H1 (cell line): ENCODE measurements around the gene PLEKHM3. TPM values are rescaled to one million over a fixed set of nuclear protein-coding genes. Genes with fewer than 3 reads are reported as not detected.

Experiments
- CTCF ChIA-PET: fragments of 300-600 bp; sonication (Branson Sonifier 250); formaldehyde crosslinking; loops from one replicate; lab custom pipeline; 2021; ENCODE audit not compliant: partially characterized antibody; lab: Charles Lee
- POLR2A ChIA-PET: fragments of 300-600 bp; sonication (Branson Sonifier 250); formaldehyde crosslinking; loops from one replicate; lab custom pipeline; 2021; ENCODE audit warnings: inconsistent platforms; ENCODE audit not compliant: partially characterized antibody; lab: Charles Lee
- DNase-seq, 2 experiments: peaks; one replicate each; pipeline versions ENCODE4 v3.0.0 to v3.0.0-alpha.2; 2010 to 2022; ENCODE audit warnings: low spot score in 2 of 2, low read depth in 1 of 2, mixed read lengths in 1 of 2
- FAIRE-seq: peaks from 2 replicates; lab custom pipeline; 2011; peaks lifted over from hg19 to GRCh38; lab: Jason Lieb, UNC
- H2AFZ ChIP-seq: 2 replicates; pipeline ENCODE4 v1.8.1; 2012; ENCODE audit warnings: low read length, inconsistent platforms
- H2AK5ac ChIP-seq: 2 replicates; pipeline ENCODE4 v1.6.1; 2013; ENCODE audit warnings: low read depth, low read length
- H2BK120ac ChIP-seq: replicated peaks from 2 replicates; pipeline ENCODE3; 2013; ENCODE audit warnings: low read depth, low read length, inconsistent platforms
- H2BK12ac ChIP-seq: 2 replicates; pipeline ENCODE4 v1.6.1; 2013; ENCODE audit warnings: low read depth, low read length
- H2BK15ac ChIP-seq: 2 replicates; pipeline ENCODE4 v1.6.1; 2013; ENCODE audit warnings: low read length
- H2BK20ac ChIP-seq: 2 replicates; pipeline ENCODE4 v1.6.1; 2013; ENCODE audit warnings: low read length
- H2BK5ac ChIP-seq: 2 replicates; pipeline ENCODE4 v1.6.1; 2013; ENCODE audit warnings: low read depth, low read length
- H3K14ac ChIP-seq: 2 replicates; pipeline ENCODE4 v1.6.1; 2013; ENCODE audit warnings: inconsistent platforms; ENCODE audit not compliant: insufficient read length
- H3K18ac ChIP-seq: 2 replicates; pipeline ENCODE4 v1.6.1; 2013; ENCODE audit warnings: low read length; ENCODE audit errors: extremely low read depth
- H3K23ac ChIP-seq: 2 replicates; pipeline ENCODE4 v1.6.1; 2013; ENCODE audit warnings: inconsistent platforms; ENCODE audit not compliant: insufficient read length
- H3K23me2 ChIP-seq: 2 replicates; pipeline ENCODE4 v1.6.1; 2013; ENCODE audit warnings: low read depth, low read length
- H3K27ac ChIP-seq: 2 replicates; pipeline ENCODE4 v1.6.1; 2011; ENCODE audit warnings: low read depth, low read length, inconsistent platforms
- H3K27me3 ChIP-seq, 4 experiments: replicated peaks in 1 of 4; 1 replicate in 1 of 4; 2 replicates in 3 of 4; pipeline versions ENCODE4 v1.6.1 to v1.8.1; 2011 to 2013; ENCODE audit warnings: low read length in 3 of 4, mild to moderate bottlenecking in 3 of 4, inconsistent platforms in 2 of 4, mixed read lengths in 2 of 4, moderate library complexity in 1 of 4; ENCODE audit not compliant: control insufficient read depth in 3 of 4, insufficient read depth in 3 of 4; ENCODE audit errors: extremely low read depth in 1 of 4
- H3K36me3 ChIP-seq, 4 experiments: 2 replicates each; pipeline versions ENCODE4 v1.6.1 to v1.8.1; 2011 to 2013; ENCODE audit warnings: mild to moderate bottlenecking in 4 of 4, low read length in 3 of 4, moderate library complexity in 2 of 4, control low read depth in 1 of 4, inconsistent platforms in 1 of 4; ENCODE audit not compliant: insufficient read depth in 4 of 4, control insufficient read depth in 2 of 4
- H3K4ac ChIP-seq: replicated peaks from 2 replicates; pipeline ENCODE3; 2013; ENCODE audit warnings: low read length, low read depth, mixed read lengths, inconsistent platforms; ENCODE audit not compliant: insufficient read length
- H3K4me1 ChIP-seq, 4 experiments: replicated peaks in 1 of 4; 1 replicate in 1 of 4; 2 replicates in 3 of 4; pipeline versions ENCODE4 v1.6.1 to v1.8.1; 2011 to 2013; ENCODE audit warnings: low read length in 3 of 4, inconsistent platforms in 2 of 4, mixed read lengths in 1 of 4; ENCODE audit not compliant: insufficient read depth in 4 of 4, control insufficient read depth in 3 of 4
- H3K4me2 ChIP-seq, 2 experiments: 2 replicates each; pipeline versions ENCODE4 v1.6.1 to v1.8.1; 2011 to 2013; ENCODE audit warnings: low read depth in 2 of 2, low read length in 2 of 2, control low read depth in 1 of 2, inconsistent platforms in 1 of 2, mild to moderate bottlenecking in 1 of 2; ENCODE audit not compliant: insufficient read depth in 1 of 2
- H3K4me3 ChIP-seq, 4 experiments: fragments of 200-600, 300-600 bp in 1 of 4; sonication (generic), shearing (Covaris generic), sonication (Bioruptor Twin) in 1 of 4; 2 replicates each; pipeline versions ENCODE4 v1.5.1 to v1.8.1; 2011 to 2016; ENCODE audit warnings: low read length in 4 of 4, low read depth in 3 of 4, control low read depth in 2 of 4, inconsistent platforms in 2 of 4, mild to moderate bottlenecking in 2 of 4, mixed read lengths in 1 of 4, moderate library complexity in 1 of 4; ENCODE audit not compliant: insufficient read depth in 2 of 4; ENCODE audit errors: extremely low read depth in 1 of 4
- H3K56ac ChIP-seq: replicated peaks from 2 replicates; pipeline ENCODE3; 2013; ENCODE audit warnings: low read depth, mild to moderate bottlenecking, mixed read lengths, low read length, inconsistent platforms; ENCODE audit not compliant: insufficient read length
- H3K79me1 ChIP-seq: 2 replicates; pipeline ENCODE4 v1.6.1; 2013; ENCODE audit warnings: low read depth, low read length, control low read depth
- H3K79me2 ChIP-seq, 2 experiments: 2 replicates each; pipeline versions ENCODE4 v1.6.1 to v1.8.1; 2012 to 2013; ENCODE audit warnings: low read length in 2 of 2, mild to moderate bottlenecking in 2 of 2, inconsistent platforms in 1 of 2; ENCODE audit not compliant: insufficient read depth in 2 of 2, control insufficient read depth in 1 of 2
- H3K9ac ChIP-seq, 4 experiments: replicated peaks in 1 of 4; 1 replicate in 1 of 4; 2 replicates in 3 of 4; pipeline versions ENCODE4 v1.6.1 to v1.8.1; 2011 to 2013; ENCODE audit warnings: low read depth in 3 of 4, low read length in 3 of 4, control low read depth in 2 of 4, mild to moderate bottlenecking in 2 of 4, moderate library complexity in 2 of 4, inconsistent platforms in 1 of 4; ENCODE audit errors: extremely low read depth in 1 of 4
- H3K9me3 ChIP-seq, 2 experiments: 2 replicates each; pipeline versions ENCODE4 v1.6.1 to v1.8.1; 2012 to 2013; ENCODE audit warnings: mild to moderate bottlenecking in 2 of 2, moderate library complexity in 2 of 2, control low read depth in 1 of 2, inconsistent platforms in 1 of 2, low read depth in 1 of 2, low read length in 1 of 2, mixed read lengths in 1 of 2; ENCODE audit not compliant: insufficient read depth in 2 of 2
- H4K20me1 ChIP-seq, 2 experiments: replicated peaks in 1 of 2; 2 replicates each; pipeline versions ENCODE3 to v1.8.1; 2011 to 2013; ENCODE audit warnings: inconsistent platforms in 2 of 2, low read length in 2 of 2, mild to moderate bottlenecking in 1 of 2; ENCODE audit not compliant: insufficient read depth in 2 of 2, control insufficient read depth in 1 of 2
- H4K5ac ChIP-seq: 2 replicates; pipeline ENCODE4 v1.6.1; 2013; ENCODE audit warnings: low read length, low read depth, mixed read lengths, inconsistent platforms; ENCODE audit not compliant: insufficient read length
- H4K8ac ChIP-seq: 2 replicates; pipeline ENCODE4 v1.8.0; 2013; ENCODE audit warnings: mild to moderate bottlenecking, moderate library complexity, low read length, inconsistent platforms; ENCODE audit not compliant: insufficient read depth; ENCODE audit errors: extremely low read depth
- H4K91ac ChIP-seq: replicated peaks from 2 replicates; pipeline ENCODE3; 2013; ENCODE audit warnings: low read length, mixed read lengths, inconsistent platforms; ENCODE audit not compliant: insufficient read length
- CBX5 ChIP-seq: fragments of 300-800, 300-1000 bp; sonication (generic); IDR thresholded peaks from 2 replicates; pipeline ENCODE4 v1.7.1; 2016; ENCODE audit warnings: antibody characterized with exemption, low read length, low read depth
- RFX5 ChIP-seq: IDR thresholded peaks from 2 replicates; pipeline ENCODE4 v1.6.1; 2011; ENCODE audit warnings: low read depth, low read length, improper control_type of control experiment, borderline replicate concordance
- SIN3A ChIP-seq, 2 experiments: IDR thresholded peaks in 1 of 2; conservative IDR thresholded peaks in 1 of 2; 2 replicates each; pipeline ENCODE4 v1.6.1; 2011 to 2012; ENCODE audit warnings: low read length in 2 of 2, improper control_type of control experiment in 1 of 2, low read depth in 1 of 2, mild to moderate bottlenecking in 1 of 2
- SP2 ChIP-seq: IDR thresholded peaks from 2 replicates; pipeline ENCODE4 v1.6.1; 2012; ENCODE audit warnings: mild to moderate bottlenecking, low read length, inconsistent platforms
- SP4 ChIP-seq: IDR thresholded peaks from 2 replicates; pipeline ENCODE4 v1.6.1; 2012; ENCODE audit warnings: low read length, inconsistent platforms
- TEAD4 ChIP-seq: IDR thresholded peaks from 2 replicates; pipeline ENCODE4 v1.6.1; 2012; ENCODE audit warnings: low read depth, low read length, inconsistent platforms, mixed read lengths
- ZNF274 ChIP-seq: IDR thresholded peaks from 2 replicates; pipeline ENCODE4 v1.7.0; 2012; ENCODE audit warnings: low read length, borderline replicate concordance; ENCODE audit errors: extremely low read depth
- WGBS, 2 experiments: shearing (Covaris generic) in 1 of 2; methylation state at CpG; one replicate each; pipeline versions ENCODE4 v1.1.6 to v1.1.7; 2013 to 2015; ENCODE audit warnings: low lambda C conversion rate in 2 of 2, mixed read lengths in 2 of 2, inconsistent platforms in 1 of 2, low coverage in 1 of 2, missing lambda C conversion rate in 1 of 2; ENCODE audit not compliant: insufficient replicate concordance in 2 of 2, insufficient coverage in 1 of 2, insufficient read length in 1 of 2; ENCODE audit errors: extremely low coverage in 1 of 2, missing lambda C conversion rate in 1 of 2; 5-methylcytosine and 5-hydroxymethylcytosine counted together
- polyA plus RNA-seq, 7 experiments: library from polyadenylated mRNA; depleted of rRNA in 3 of 7; stranded (reverse) in 5 of 7; unstranded in 2 of 7; fragments of >200 nt in 5 of 7; fragments of 200-250 nt in 2 of 7; gene quantifications; 1 replicate in 5 of 7; 2 replicates in 1 of 7; 4 replicates in 1 of 7; pipeline versions ENCODE4 v1.2.1 to v1.2.3, GENCODE V29; 2011 to 2013; ENCODE audit warnings: missing spikeins in 2 of 7, mixed read lengths in 2 of 7
- total RNA-seq: library from RNA; stranded (reverse); fragmentation: NEBNext Ultra II Directional; extraction: Animal tissue kit (Norgen Biotek cat#: 25700); gene quantifications from 2 replicates; pipeline ENCODE4 v1.2.1, GENCODE V29; 2021

The PLEKHM3 gene
- total and polyA plus RNA-seq, 2 of the 8 experiments (the other 6 are each of a cell fraction or from before 2014, with no cell fraction given): 2.3 to 5.8 TPM

DNA sequence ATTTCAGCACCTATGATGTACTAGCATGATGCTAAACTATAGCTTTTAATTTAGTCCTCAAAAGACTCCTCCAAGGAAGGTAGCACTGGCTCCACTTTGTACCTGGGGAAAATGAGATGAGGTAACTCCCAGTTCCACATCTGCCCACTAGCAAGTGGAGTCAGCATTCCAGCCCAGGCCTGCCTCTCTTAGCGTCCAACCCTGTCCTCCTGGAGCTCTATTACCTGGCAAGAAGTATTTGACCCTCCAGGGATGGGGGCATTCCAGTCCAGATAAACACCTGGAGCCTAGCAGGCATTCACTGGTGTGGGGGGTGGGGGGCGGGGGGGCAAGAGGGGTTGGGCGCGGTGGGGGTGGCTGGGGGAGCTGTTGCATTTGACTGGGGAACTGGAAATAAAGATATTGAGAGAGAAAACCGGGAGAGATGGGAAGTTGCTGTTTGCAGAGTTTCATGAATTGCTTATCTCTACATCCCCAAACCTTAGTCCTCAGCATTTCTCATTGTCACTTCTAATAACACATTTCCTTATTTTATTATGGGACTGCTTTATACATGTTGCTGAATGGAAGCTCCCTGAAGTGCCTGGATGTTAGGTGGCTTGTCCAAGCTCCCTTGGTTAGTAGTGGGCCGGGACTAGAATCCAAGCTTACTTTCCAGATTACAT is 233.6 kb downstream of the PLEKHM3 start:
- no peak overlapping the region for H4K8ac ChIP-seq
- H2BK120ac ChIP-seq: no peak overlapping the region
- H3K56ac ChIP-seq: no peak overlapping the region
- no peak overlapping the region for H3K4me2 ChIP-seq
- no peaks in the 10 kb centered on the region for H3K36me3 ChIP-seq
- peak overlapping the region; percentile 73 for H3K4ac ChIP-seq
- no peak overlapping the region for H2BK20ac ChIP-seq
- no peak overlapping the region for H3K23ac ChIP-seq
- H3K9ac ChIP-seq: no peak overlapping the region
- CTCF ChIA-PET: interaction anchor here (0.9 to 2.2 kb wide), 19 partner anchors 9 to 280 kb away, joined by 3 to 8 read pairs (median 4); no protein-coding TSS in a partner anchor
- 73% methylated on average over 6 of the region's 6 CpGs; no CpG with 5 or more reads in 1 of the 2 experiments for WGBS, 2 experiments
- no peak overlapping the region for H3K4me3 ChIP-seq
- POLR2A ChIA-PET: interaction anchor here (0.7 to 3.3 kb wide), 8 partner anchors 10 to 261 kb away, joined by 3 to 14 read pairs (median 4); partner anchors contain the start of gene FZD5
- no peak overlapping the region for H3K18ac ChIP-seq
- H2BK5ac ChIP-seq: no peak overlapping the region
- H3K79me2 ChIP-seq: no peaks in the 10 kb centered on the region
- H3K23me2 ChIP-seq: no peaks in the 10 kb centered on the region
- H3K9me3 ChIP-seq: no peaks in the 10 kb centered on the region
- H4K20me1 ChIP-seq: no peaks in the 10 kb centered on the region
- H2BK12ac ChIP-seq: no peak overlapping the region; the same call in 1 of the 2 replicates
- H3K14ac ChIP-seq: no peak overlapping the region
- peaks cover 2 to 7% (median 5%) of the 10 kb centered on the region in 4 experiments; a peak in 5 of 7 replicates for H3K4me1 ChIP-seq
- 0 out of 2 replicates have a peak overlapping the region, but pooled peaks have one; percentile 53 for H2AFZ ChIP-seq
- H2AK5ac ChIP-seq: no peak overlapping the region
- no peak overlapping the region for H4K5ac ChIP-seq
- FAIRE-seq (no peak), DNase-seq (no peak)
- H3K27me3 ChIP-seq: no peaks in the 10 kb centered on the region
- H2BK15ac ChIP-seq: no peak overlapping the region
- H4K91ac ChIP-seq: no peak overlapping the region
- TF ChIP-seq CBX5 (no peak), SP4 (no peak), SIN3A (conservative IDR thresholded peaks at IDR 0.05 in 1 of 2, IDR thresholded peaks at IDR 0.05 in 1 of 2; ENCODE audit: low read depth in 1 of 2, low read length in 2 of 2) (no peak), RFX5 (no peak), ZNF274 (no peak), SP2 (no peak), TEAD4 (0 out of 2 replicates have a peak, but pooled peaks have one; percentile 33)
- H3K79me1 ChIP-seq: no peaks in the 10 kb centered on the region
- no peak overlapping the region for H3K27ac ChIP-seq
